ENCODE results near the gene WDR88.
"Not testable (repeated sequence)": the region's sequence is repeated elsewhere in the genome, so short reads cannot be mapped to it uniquely, and the experiment has no call there.

The WDR88 gene

GRCh38 chr19:33197591-33198000, 65.7 kb downstream of the WDR88 start:
- no peak for DNase-seq (ENCODE audit: low spot score)

DNA sequence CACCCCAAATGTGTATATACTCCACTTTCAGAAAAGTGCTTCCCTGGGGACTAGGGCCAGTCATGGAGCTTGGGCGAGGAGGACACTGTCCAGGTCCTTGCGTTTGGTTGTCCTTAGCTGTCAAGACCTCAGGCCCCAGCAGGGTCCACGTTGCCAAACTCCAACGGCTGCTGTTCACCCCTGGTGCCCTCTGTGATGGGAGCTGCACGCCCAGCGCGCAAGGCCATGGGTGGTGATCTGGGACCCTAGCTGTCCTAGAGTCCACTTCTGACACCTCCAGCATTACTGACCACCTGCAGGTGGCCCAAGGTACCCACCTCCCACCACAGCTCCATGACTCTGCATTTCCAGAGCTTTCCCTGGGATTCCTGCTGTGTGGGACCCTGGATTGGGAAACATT, 66.3 kb downstream of the WDR88 start:
- no peak for DNase-seq (ENCODE audit: low spot score)

- no peak for DNase-seq (ENCODE audit: low spot score)
These were observed 67.7 kb downstream of the WDR88 start for GRCh38 chr19:33199441-33200265.

- DNase-seq (ENCODE audit: low spot score): no peak
These were observed 69.6 kb downstream of the WDR88 start for GRCh38 chr19:33201473-33201872.

DNA sequence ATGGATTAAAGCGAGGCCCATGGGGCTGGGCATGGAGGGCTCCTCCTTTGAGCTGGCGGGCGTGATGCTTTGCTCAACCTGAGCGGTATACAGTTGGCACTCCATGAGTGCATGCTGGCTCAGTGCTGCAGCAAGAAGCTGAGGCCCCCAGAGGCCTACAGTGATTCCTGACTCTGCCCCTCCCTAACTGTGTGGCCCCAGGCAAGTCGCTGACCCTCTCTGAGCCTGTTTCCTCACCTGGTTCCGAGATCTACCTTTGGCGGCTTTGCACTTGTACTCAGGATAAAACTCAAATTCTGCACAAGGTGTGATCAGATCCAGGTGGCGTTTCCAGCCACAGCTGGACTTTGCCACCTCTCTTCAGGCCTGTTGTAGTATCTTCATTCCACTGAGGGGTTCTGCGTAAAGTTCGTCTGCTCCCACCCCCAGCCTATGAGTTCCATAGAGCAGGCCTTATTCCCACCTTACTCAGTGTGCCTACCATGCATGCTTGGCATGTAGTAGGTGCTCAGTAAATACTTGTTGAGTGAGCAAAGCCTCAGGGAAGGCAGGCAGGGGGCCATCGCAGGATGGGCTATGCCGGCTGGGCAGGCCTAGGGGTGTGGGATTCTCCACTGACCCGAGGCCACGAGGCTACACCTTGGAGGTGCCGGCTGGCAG, 70.1 kb downstream of the WDR88 start:
- DNase-seq (ENCODE audit: low spot score): no peak

DNA sequence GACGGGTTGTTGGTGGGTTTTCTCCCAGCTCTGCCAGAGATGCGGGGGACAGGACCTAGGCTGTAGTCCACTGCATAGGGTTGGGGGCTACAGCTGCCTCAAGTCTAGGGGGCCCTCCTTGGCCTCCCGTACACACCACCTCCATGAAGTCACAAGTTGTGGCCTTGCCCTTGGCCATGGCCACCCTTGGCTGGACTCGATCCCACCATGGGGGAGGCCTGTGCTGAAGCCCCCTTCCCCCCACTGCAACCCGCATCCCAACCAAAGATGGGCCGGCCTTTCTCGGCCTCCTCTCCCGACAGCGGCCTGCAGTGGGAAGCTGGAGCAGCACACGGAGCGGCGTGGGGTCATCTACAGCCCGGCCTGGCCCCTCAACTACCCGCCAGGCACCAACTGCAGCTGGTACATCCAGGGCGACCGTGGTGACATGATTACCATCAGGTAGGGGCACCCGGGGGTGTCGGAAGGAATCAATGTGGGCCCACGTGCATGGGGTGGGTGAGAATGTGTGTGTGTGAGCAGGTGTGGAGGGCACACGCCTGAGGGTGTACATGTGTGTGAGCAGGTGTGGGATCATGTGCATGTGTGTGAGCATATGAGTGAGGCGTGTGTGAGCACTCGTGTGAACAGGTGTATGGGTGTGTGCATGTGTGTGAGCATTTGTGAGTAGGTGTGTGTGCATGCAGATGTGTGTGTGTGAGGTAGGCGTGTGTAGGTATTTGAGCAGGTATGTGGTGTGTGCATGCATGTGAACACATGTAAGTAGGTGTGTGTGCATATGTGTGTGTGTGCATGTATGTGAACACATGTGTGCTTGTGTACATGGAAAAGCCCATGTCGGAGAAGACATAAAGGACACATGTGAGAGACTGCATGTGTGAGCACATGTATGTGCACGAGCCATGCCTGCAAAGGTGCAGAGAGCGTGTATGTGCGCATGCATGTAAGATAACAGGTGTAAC, 70.9 kb downstream of the WDR88 start:
- DNase-seq (ENCODE audit: low spot score): no peak

DNA sequence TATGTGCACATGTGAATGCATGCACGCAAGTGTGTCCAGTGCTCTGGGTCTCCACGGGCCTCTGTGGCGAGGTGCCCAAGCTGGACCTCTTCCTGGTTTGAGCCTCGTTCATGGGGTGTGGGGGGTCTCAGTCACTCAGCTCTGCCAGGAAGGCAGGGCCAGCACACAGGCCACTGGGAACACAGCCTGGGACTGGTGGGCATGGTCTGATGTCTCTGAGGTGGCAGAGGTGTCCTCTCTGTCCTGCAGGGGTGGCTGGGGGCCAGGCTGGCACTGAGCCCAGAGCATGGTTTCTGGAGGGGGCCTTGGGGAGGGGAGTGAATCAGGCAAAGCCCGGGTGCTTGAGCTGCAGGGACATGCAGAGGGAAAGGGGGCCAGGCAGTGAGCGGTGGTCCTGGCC, 71.6 kb downstream of the WDR88 start:
- no peak for DNase-seq (ENCODE audit: low spot score)

- no peak for DNase-seq (ENCODE audit: low spot score)
These were observed 72.4 kb downstream of the WDR88 start for GRCh38 chr19:33204136-33204973.

DNA sequence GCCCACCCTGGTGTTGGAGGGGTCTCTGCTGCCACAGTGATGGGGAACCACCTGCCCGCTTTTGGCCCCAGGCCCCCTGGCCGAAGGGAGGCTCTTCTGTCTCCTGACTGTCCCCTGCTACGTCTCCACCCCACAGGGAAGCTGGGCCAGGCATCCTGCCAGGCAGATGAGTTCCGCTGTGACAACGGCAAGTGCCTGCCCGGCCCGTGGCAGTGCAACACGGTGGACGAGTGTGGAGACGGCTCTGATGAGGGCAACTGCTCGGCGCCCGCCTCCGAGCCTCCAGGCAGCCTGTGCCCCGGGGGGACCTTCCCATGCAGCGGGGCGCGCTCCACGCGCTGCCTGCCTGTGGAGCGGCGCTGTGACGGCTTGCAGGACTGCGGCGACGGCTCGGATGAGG, 73.2 kb downstream of the WDR88 start:
- no peak for DNase-seq (ENCODE audit: low spot score)

GRCh38 chr19:33205531-33206260, 73.8 kb downstream of the WDR88 start:
- no peak for DNase-seq (ENCODE audit: low spot score)

DNA sequence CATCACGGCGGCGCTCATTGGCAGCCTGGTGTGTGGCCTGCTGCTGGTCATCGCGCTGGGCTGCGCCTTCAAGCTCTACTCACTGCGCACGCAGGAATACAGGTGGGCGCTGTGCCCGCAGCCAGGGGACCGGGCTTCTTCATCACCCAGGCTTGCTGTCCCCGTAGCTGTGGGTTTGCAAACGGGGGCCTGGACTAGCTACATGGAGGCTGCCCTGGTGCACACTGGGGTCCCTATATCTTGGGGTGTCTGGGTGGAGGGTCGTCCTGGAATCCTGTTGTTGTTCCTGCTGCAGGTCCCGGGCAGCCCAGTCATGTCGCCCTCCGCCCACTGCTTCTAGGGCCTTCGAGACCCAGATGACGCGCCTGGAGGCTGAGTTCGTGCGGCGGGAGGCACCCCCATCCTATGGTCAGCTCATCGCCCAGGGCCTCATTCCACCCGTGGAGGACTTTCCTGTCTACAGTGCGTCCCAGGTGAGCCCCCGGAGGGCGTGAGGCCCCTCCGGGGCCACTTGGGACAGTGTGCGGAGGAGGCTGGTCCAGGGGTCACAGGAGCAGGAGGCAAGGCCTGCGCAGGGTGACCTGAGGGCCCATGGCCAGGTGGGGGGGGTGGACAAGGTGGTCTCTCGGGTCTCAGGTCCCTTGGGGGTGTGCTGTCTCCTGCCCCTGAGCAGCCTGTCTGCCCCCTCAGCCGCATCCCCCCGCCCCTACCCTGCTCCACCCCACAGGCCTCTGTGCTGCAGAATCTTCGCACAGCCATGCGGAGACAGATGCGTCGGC, 74.5 kb downstream of the WDR88 start:
- no peak for DNase-seq (ENCODE audit: low spot score)

GRCh38 chr19:33207040-33207620, 75.2 kb downstream of the WDR88 start:
- no peak for DNase-seq (ENCODE audit: low spot score)

GRCh38 chr19:33207903-33208302, 76.0 kb downstream of the WDR88 start:
- no peak for DNase-seq (ENCODE audit: low spot score)

GRCh38 chr19:33208371-33208895, 76.5 kb downstream of the WDR88 start:
- no peak for DNase-seq (ENCODE audit: low spot score)

- DNase-seq (ENCODE audit: low spot score): no peak
These were observed 77.3 kb downstream of the WDR88 start for GRCh38 chr19:33208904-33209849.

DNA sequence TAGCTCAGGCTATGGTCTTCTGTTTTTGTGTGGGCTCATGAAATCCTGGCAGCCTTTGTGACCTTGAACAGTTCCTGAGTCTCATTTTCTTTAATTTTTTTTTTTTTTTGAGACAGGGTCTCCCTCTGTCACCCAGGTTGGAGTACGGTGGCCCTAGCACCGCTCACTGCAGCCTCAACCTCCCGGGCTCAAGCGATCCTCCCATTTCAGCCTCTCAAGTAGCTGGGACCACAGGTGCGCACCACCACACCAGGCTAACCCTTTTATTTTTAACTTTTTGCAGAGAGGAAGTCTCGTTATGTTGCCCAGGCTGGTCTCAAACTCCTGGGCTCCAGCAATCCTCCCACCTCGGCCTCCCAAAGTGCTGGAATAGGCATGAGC, 77.9 kb downstream of the WDR88 start:
- DNase-seq (ENCODE audit: low spot score): not testable (repeated sequence)

- DNase-seq (ENCODE audit: low spot score): no peak
These were observed 78.5 kb downstream of the WDR88 start for GRCh38 chr19:33210266-33210940.
